Bronchial epithelial cell (primary cell): ENCODE data around the gene FBXL7. TPM values are rescaled to one million over a fixed set of nuclear protein-coding genes. Genes with fewer than 3 reads are reported as not detected.
A peak's percentile ranks its signal among the peaks of the same experiment; 100 is the strongest.

Source experiments
- DNase-seq: peaks from one replicate; pipeline ENCODE4 v3.0.0-alpha.2; 2010; ENCODE audit warnings: low read depth
- FAIRE-seq: peaks from 2 replicates; lab custom pipeline; 2011; peaks lifted over from hg19 to GRCh38; lab: Jason Lieb, UNC
- H3K27me3 ChIP-seq: 2 replicates; pipeline ENCODE4 v1.5.1; 2011; ENCODE audit warnings: low read length; ENCODE audit not compliant: control insufficient read depth, insufficient read depth
- H3K36me3 ChIP-seq: 2 replicates; pipeline ENCODE4 v1.5.1; 2011; ENCODE audit warnings: low read length; ENCODE audit not compliant: control insufficient read depth, insufficient read depth
- H3K4me3 ChIP-seq: 2 replicates; pipeline ENCODE4 v1.5.1; 2011; ENCODE audit warnings: mild to moderate bottlenecking, low read depth, low read length, control low read depth
- CTCF ChIP-seq: IDR thresholded peaks from 2 replicates; pipeline ENCODE4 v1.5.1; 2011; ENCODE audit warnings: mild to moderate bottlenecking, moderate library complexity, low read length, control low read depth, inconsistent platforms; ENCODE audit not compliant: insufficient read depth, severe bottlenecking
- total RNA-seq: library from RNA; depleted of rRNA; stranded (reverse); fragments of >200 nt; gene quantifications from 2 replicates; pipeline ENCODE4 v1.2.1, GENCODE V29; 2014

Gene FBXL7
- total RNA-seq, 1 donor from 2014 or later: 0.26 TPM

GRCh38 chr5:15720515-15720914, 220.5 kb downstream of the FBXL7 start:
- no peaks in the 10 kb centered on the region for H3K27me3 ChIP-seq
- no peak for TF ChIP-seq CTCF
- H3K36me3 ChIP-seq: no peaks in the 10 kb centered on the region
- DNase-seq: peak; percentile 46
- no peak overlapping the region for H3K4me3 ChIP-seq
- FAIRE-seq: no peak

GRCh38 chr5:15722305-15722704, 222.3 kb downstream of the FBXL7 start:
- no peak overlapping the region for H3K4me3 ChIP-seq
- H3K36me3 ChIP-seq: no peaks in the 10 kb centered on the region
- H3K27me3 ChIP-seq: no peaks in the 10 kb centered on the region
- no peak for TF ChIP-seq CTCF
- FAIRE-seq (no peak), DNase-seq (peak; percentile 3)

- Histone ChIP-seq H3K4me3 (no peak overlapping the region), H3K36me3 (no peaks in the 10 kb centered on the region), H3K27me3 (no peaks in the 10 kb centered on the region)
- TF ChIP-seq CTCF: no peak
- FAIRE-seq: no peak
- no peak for DNase-seq
Measured at GRCh38 chr5:15727375-15727774, 227.4 kb downstream of the FBXL7 start.

GRCh38 chr5:15728811-15729210, 228.8 kb downstream of the FBXL7 start:
- FAIRE-seq (no peak), DNase-seq (no peak)
- H3K4me3 ChIP-seq: no peak overlapping the region
- no peaks in the 10 kb centered on the region for H3K27me3 ChIP-seq
- no peaks in the 10 kb centered on the region for H3K36me3 ChIP-seq
- TF ChIP-seq CTCF: no peak

GRCh38 chr5:15731699-15732098, 231.7 kb downstream of the FBXL7 start:
- DNase-seq (no peak), FAIRE-seq (peak; percentile 36)
- Histone ChIP-seq H3K27me3 (no peaks in the 10 kb centered on the region), H3K36me3 (no peaks in the 10 kb centered on the region), H3K4me3 (no peak overlapping the region)
- no peak for TF ChIP-seq CTCF

- no peak for TF ChIP-seq CTCF
- no peaks in the 10 kb centered on the region for H3K27me3 ChIP-seq
- FAIRE-seq (no peak), DNase-seq (no peak)
- no peaks in the 10 kb centered on the region for H3K36me3 ChIP-seq
- H3K4me3 ChIP-seq: no peak overlapping the region
Measured at GRCh38 chr5:15734058-15734457, 234.1 kb downstream of the FBXL7 start.
